ENCODE measurements around the gene SH2D3A. TPM values are rescaled to one million over a fixed set of nuclear protein-coding genes. Genes with fewer than 3 reads are reported as not detected.
"Not testable (repeated sequence)": the region's sequence is repeated elsewhere in the genome, so short reads cannot be mapped to it uniquely, and the experiment has no call there.

The SH2D3A gene
- total RNA-seq, 2 donors from 2014 or later = 10.7 to 16.4 TPM

DNA sequence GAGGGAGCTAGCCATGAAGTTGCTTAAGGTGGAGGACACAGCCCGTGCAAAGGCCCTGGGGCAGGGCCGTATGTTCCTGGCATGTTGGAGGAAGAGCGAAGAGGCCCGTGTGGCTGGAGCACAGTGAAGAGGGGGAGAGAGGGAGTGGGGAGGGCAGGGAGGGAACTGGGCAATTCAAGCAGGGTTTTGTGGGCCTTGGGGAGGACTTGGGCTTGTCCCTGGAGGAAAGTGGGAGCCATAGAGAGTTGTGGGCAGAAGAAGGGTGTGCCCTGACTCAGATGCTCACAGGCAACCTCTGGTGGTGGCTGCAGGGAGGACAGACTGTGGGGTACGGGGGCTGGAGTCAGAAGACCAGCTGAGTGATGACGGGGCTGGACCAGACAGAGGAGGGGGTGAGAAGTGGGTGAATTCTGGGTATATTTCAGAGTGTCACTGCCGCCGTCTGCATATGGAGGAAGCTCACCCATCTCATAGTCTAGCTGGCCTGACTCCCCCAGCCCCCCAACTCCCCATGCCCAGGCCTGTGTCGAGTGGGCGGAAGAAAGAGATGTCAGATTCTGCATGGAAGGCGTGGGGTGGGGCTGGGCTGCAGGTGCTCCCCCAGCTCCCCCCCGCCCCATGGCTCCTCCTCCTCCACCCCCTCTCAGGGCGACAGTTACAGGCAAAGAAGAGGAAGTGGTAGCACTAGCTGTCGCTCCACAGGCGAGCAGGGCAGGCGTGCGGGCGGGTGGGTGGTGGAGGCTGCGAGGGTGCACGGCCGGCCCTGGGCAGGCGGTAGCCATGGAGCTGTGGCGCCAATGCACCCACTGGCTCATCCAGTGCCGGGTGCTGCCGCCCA lies 5.0 kb upstream of the SH2D3A start, which contains the start of gene VAV1:
Gene VAV1, plus strand, starts transcription at position 681 of the 838 bp plus-strand sequence. Its CDS starts 100 bp downstream, at position 781.
- peak; percentile 57 for DNase-seq
- H3K27ac ChIP-seq (ENCODE audit: low read depth, low read length) = no peak within 1 kb of the TSS
- Mint-ChIP-seq H3K4me1 (no peaks in the 10 kb centered on the region), H3K27me3 (ENCODE audit: insufficient read depth) (peaks cover 4% of the 10 kb centered on the region), H3K27ac (peak within 1 kb of the TSS; percentile 48), H3K36me3 (ENCODE audit: low read depth) (no peaks in the 10 kb centered on the region), H3K9me3 (no peaks in the 10 kb centered on the region), H3K4me3 (no peak within 1 kb of the TSS)
- no peak within 1 kb of the TSS for H3K4me3 ChIP-seq (ENCODE audit: low read length)
- H3K36me3 ChIP-seq (ENCODE audit: control insufficient read depth, insufficient read depth, low read length) = no peaks in the 10 kb centered on the region
- TF ChIP-seq, protein P1, sequence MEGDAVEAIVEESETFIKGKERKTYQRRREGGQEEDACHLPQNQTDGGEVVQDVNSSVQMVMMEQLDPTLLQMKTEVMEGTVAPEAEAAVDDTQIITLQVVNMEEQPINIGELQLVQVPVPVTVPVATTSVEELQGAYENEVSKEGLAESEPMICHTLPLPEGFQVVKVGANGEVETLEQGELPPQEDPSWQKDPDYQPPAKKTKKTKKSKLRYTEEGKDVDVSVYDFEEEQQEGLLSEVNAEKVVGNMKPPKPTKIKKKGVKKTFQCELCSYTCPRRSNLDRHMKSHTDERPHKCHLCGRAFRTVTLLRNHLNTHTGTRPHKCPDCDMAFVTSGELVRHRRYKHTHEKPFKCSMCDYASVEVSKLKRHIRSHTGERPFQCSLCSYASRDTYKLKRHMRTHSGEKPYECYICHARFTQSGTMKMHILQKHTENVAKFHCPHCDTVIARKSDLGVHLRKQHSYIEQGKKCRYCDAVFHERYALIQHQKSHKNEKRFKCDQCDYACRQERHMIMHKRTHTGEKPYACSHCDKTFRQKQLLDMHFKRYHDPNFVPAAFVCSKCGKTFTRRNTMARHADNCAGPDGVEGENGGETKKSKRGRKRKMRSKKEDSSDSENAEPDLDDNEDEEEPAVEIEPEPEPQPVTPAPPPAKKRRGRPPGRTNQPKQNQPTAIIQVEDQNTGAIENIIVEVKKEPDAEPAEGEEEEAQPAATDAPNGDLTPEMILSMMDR (conservative IDR thresholded peaks at IDR 0.05) = peak; percentile 45
- no peaks in the 10 kb centered on the region for H3K4me1 ChIP-seq (ENCODE audit: control insufficient read depth, insufficient read depth, low read length)
- H3K9me3 ChIP-seq (ENCODE audit: control insufficient read depth, low read length) = no peaks in the 10 kb centered on the region
- no peaks in the 10 kb centered on the region for H3K27me3 ChIP-seq (ENCODE audit: control insufficient read depth, insufficient read depth, low read length, poor library complexity, severe bottlenecking)
- H3K9ac ChIP-seq (ENCODE audit: extremely low read depth, low read length, poor library complexity, severe bottlenecking) = no peak within 1 kb of the TSS
- WGBS, 2 experiments (ENCODE audit: insufficient coverage in 1 of 2, insufficient read length in 1 of 2) = 83 to 84% methylated on average over 6 to 22 of the region's 25 CpGs

DNA sequence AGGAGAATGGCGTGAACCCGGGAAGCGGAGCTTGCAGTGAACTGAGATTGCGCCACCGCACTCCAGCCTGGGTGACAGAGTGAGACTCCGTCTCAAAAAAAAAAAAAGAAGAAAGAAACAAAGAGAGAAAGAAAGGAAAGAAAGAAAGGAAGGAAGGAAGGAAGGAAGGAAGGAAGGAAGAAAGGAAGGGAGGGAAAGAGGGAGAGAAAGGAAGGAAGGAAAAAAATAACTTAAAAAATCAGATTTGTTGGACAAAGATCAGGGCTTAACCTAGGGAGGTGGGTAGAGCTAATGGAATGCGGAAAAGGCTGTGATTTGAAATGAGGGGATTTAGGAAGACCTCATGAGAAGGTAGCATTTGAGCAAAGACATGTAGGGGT lies 4.4 kb upstream of the SH2D3A start:
- H3K36me3 Mint-ChIP-seq (ENCODE audit: low read depth); H3K9me3 Mint-ChIP-seq; H3K27me3 Mint-ChIP-seq (ENCODE audit: insufficient read depth); H3K4me3 ChIP-seq (ENCODE audit: low read length); H3K9ac ChIP-seq (ENCODE audit: extremely low read depth, low read length, poor library complexity, severe bottlenecking); H3K27ac ChIP-seq (ENCODE audit: low read depth, low read length); H3K4me3 Mint-ChIP-seq; H3K4me1 ChIP-seq (ENCODE audit: control insufficient read depth, insufficient read depth, low read length); H3K9me3 ChIP-seq (ENCODE audit: control insufficient read depth, low read length); H3K27ac Mint-ChIP-seq; H3K4me1 Mint-ChIP-seq; DNase-seq; H3K27me3 ChIP-seq (ENCODE audit: control insufficient read depth, insufficient read depth, low read length, poor library complexity, severe bottlenecking); H3K36me3 ChIP-seq (ENCODE audit: control insufficient read depth, insufficient read depth, low read length): not testable (repeated sequence)
- WGBS, 2 experiments (ENCODE audit: insufficient coverage in 1 of 2, insufficient read length in 1 of 2) = 84 to 92% methylated on average over 4 to 7 of the region's 7 CpGs

DNA sequence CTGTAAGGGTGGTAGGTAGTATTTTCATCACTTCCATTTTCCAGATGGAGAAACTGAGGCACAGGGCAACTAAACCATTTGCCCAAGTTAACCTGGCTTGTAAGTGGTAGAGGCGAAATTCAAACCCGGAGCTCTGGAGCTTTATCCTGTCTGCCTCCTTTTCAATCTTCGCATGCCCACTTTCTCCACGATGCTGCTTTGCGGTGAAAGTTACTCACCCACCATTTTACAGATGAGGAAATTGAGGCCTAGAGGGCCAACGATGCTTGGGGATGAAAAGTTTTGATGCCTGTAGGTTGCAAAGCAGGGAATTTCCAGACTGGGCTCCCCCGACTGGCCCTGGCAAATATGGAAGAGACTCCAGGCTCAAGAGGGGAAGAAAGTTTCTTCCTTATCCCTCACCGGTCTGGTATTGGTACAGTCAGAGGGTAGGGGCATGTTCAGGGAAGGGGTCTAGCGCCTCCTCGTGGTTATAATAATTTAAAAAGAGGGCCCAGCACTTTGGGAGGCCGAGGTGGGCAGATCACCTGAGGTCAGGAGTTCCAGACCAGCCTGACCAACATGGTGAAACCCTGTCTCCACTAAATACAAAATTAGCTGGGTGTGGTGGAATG lies 1.9 kb upstream of the SH2D3A start:
- H3K27ac ChIP-seq (ENCODE audit: low read depth, low read length) = no peak overlapping the region
- 52 to 55% methylated on average over 11 of the region's 11 CpGs for WGBS, 2 experiments (ENCODE audit: insufficient coverage in 1 of 2, insufficient read length in 1 of 2)
- TF ChIP-seq, protein P1 (conservative IDR thresholded peaks at IDR 0.05) = peak; percentile 76
- H3K9ac ChIP-seq (ENCODE audit: extremely low read depth, low read length, poor library complexity, severe bottlenecking) = no peak overlapping the region
- H3K36me3 Mint-ChIP-seq (ENCODE audit: low read depth) = no peaks in the 10 kb centered on the region
- no peaks in the 10 kb centered on the region for H3K36me3 ChIP-seq (ENCODE audit: control insufficient read depth, insufficient read depth, low read length)
- no peaks in the 10 kb centered on the region for H3K27me3 Mint-ChIP-seq (ENCODE audit: insufficient read depth)
- H3K4me3 Mint-ChIP-seq = no peak overlapping the region
- peak; percentile 74 for DNase-seq
- no peak overlapping the region for H3K4me3 ChIP-seq (ENCODE audit: low read length)
- H3K4me1 Mint-ChIP-seq = peaks cover 12% of the 10 kb centered on the region
- H3K27me3 ChIP-seq (ENCODE audit: control insufficient read depth, insufficient read depth, low read length, poor library complexity, severe bottlenecking) = no peaks in the 10 kb centered on the region
- H3K4me1 ChIP-seq (ENCODE audit: control insufficient read depth, insufficient read depth, low read length) = no peaks in the 10 kb centered on the region
- no peaks in the 10 kb centered on the region for H3K9me3 ChIP-seq (ENCODE audit: control insufficient read depth, low read length)
- H3K9me3 Mint-ChIP-seq = no peaks in the 10 kb centered on the region
- H3K27ac Mint-ChIP-seq = no peak overlapping the region
